DND-41 (cell line): ENCODE measurements around the gene RPA1.

ENCODE experiments used
- CTCF ChIP-seq: IDR thresholded peaks from 2 replicates; pipeline ENCODE4 v1.5.1; 2012; ENCODE audit warnings: borderline replicate concordance, low read length, moderate library complexity, mild to moderate bottlenecking; ENCODE audit not compliant: poor library complexity, severe bottlenecking; ENCODE audit errors: extremely low read depth
- EZH2 ChIP-seq: IDR thresholded peaks from 3 replicates; pipeline ENCODE4 v1.6.1; 2012; ENCODE audit warnings: borderline replicate concordance, low read depth, mild to moderate bottlenecking, moderate library complexity, low read length, inconsistent platforms; ENCODE audit not compliant: severe bottlenecking

GRCh38 chr17:1786708-1787107 lies 43.1 kb upstream of the RPA1 start:
- TF ChIP-seq CTCF: no peak
- no peak for TF ChIP-seq EZH2
